B cell (primary cell): ENCODE data around the gene PTPRG. TPM values are rescaled to one million over a fixed set of nuclear protein-coding genes. Genes with fewer than 3 reads are reported as not detected.

Source experiments
- ATAC-seq: fragments of 200-7000 bp; cut with Tn5 transposase; one replicate; pipeline ENCODE4 v1.10.0; 2021; ENCODE audit warnings: low read depth, mild to moderate bottlenecking, moderate number of reproducible peaks, moderate library complexity
- CTCF ChIA-PET: fragments of 350-600 bp; sonication (Branson Sonifier 250); formaldehyde crosslinking; loops from one replicate; lab custom pipeline; 2021; ENCODE audit warnings: antibody characterized with exemption, inconsistent platforms; lab: Charles Lee
- POLR2A ChIA-PET: fragments of 350-600 bp; sonication (Branson Sonifier 250); formaldehyde crosslinking; loops from one replicate; lab custom pipeline; 2021; ENCODE audit warnings: antibody characterized with exemption; lab: Charles Lee
- DNase-seq: peaks from one replicate; pipeline ENCODE4 v3.0.0; 2013
- H2AFZ ChIP-seq: 2 replicates; pipeline ENCODE4 v1.6.1; 2012; ENCODE audit warnings: mild to moderate bottlenecking, low read depth, low read length; ENCODE audit not compliant: insufficient read depth, poor library complexity, severe bottlenecking
- H3K27ac ChIP-seq, 2 donors: 1 replicate in 1 of 2; 2 replicates in 1 of 2; pipeline ENCODE4 v1.5.1; 2012 to 2013; ENCODE audit warnings: low read length in 2 of 2, mild to moderate bottlenecking in 2 of 2, moderate library complexity in 1 of 2
- H3K27me3 ChIP-seq, 4 experiments: fragments of 200-600 bp in 1 of 4; sonication (generic) in 1 of 4; replicated peaks in 1 of 4; 1 replicate in 2 of 4; 2 replicates in 2 of 4; pipeline versions ENCODE4 v1.6.1 to v1.7.0; 2013 to 2016; ENCODE audit warnings: low read length in 3 of 4, mild to moderate bottlenecking in 2 of 4, mixed read lengths in 1 of 4, moderate library complexity in 1 of 4; ENCODE audit not compliant: insufficient read depth in 4 of 4, control insufficient read depth in 3 of 4; ENCODE audit errors: control extremely low read depth in 1 of 4
- H3K36me3 ChIP-seq, 2 experiments: replicated peaks in 1 of 2; 1 replicate in 1 of 2; 2 replicates in 1 of 2; pipeline versions ENCODE4 v1.6.1 to v1.7.1; 2013; ENCODE audit warnings: low read length in 1 of 2; ENCODE audit not compliant: insufficient read depth in 2 of 2, control insufficient read depth in 1 of 2; ENCODE audit errors: control extremely low read depth in 1 of 2, extremely low read depth in 1 of 2
- H3K4me1 ChIP-seq, 2 donors: fragments of 200-600 bp in 1 of 2; sonication (generic) in 1 of 2; 1 replicate in 1 of 2; 2 replicates in 1 of 2; pipeline versions ENCODE4 v1.5.1 to v1.6.1; 2013 to 2017; ENCODE audit warnings: low read length in 2 of 2; ENCODE audit not compliant: control insufficient read depth in 2 of 2, insufficient read depth in 2 of 2
- H3K4me2 ChIP-seq: replicated peaks from 2 replicates; pipeline ENCODE3; 2012; ENCODE audit warnings: mild to moderate bottlenecking, low read depth, low read length; ENCODE audit not compliant: poor library complexity, severe bottlenecking
- H3K4me3 ChIP-seq, 5 experiments: fragments of 200-600 bp in 1 of 5; sonication (generic) in 1 of 5; 1 replicate in 3 of 5; 2 replicates in 2 of 5; pipeline versions ENCODE4 v1.5.1 to v1.7.0; 2011 to 2016; ENCODE audit warnings: low read length in 4 of 5, mild to moderate bottlenecking in 4 of 5, low read depth in 2 of 5, control low read depth in 1 of 5, moderate library complexity in 1 of 5; ENCODE audit not compliant: insufficient read depth in 1 of 5; ENCODE audit errors: control extremely low read depth in 1 of 5, extremely low read depth in 1 of 5
- H3K79me2 ChIP-seq: fragments of 200-600 bp; sonication (generic); one replicate; pipeline ENCODE4 v1.6.0; 2016; ENCODE audit warnings: low read length; ENCODE audit not compliant: control insufficient read depth, insufficient read depth
- H3K9ac ChIP-seq: fragments of 200-600 bp; sonication (generic); 2 replicates; pipeline ENCODE4 v1.6.1; 2017; ENCODE audit warnings: mild to moderate bottlenecking, low read length, moderate library complexity
- H3K9me3 ChIP-seq, 3 donors: one replicate each; pipeline versions ENCODE4 v1.6.1 to v1.7.1; 2013; ENCODE audit warnings: low read length in 2 of 3; ENCODE audit not compliant: control insufficient read depth in 2 of 3, insufficient read depth in 1 of 3; ENCODE audit errors: control extremely low read depth in 1 of 3
- H4K20me1 ChIP-seq: 2 replicates; pipeline ENCODE4 v1.6.0; 2012; ENCODE audit warnings: mild to moderate bottlenecking, low read length; ENCODE audit not compliant: insufficient read depth, control insufficient read depth, poor library complexity, severe bottlenecking
- H3K27ac Mint-ChIP-seq: one replicate; pipeline ENCODE4 v1.8.0; 2021; ENCODE audit warnings: mixed read lengths
- H3K27me3 Mint-ChIP-seq: one replicate; pipeline ENCODE4 v1.8.0; 2021; ENCODE audit warnings: mixed read lengths
- H3K4me1 Mint-ChIP-seq: one replicate; pipeline ENCODE4 v1.8.0; 2021; ENCODE audit warnings: mixed read lengths
- H3K4me3 Mint-ChIP-seq: one replicate; pipeline ENCODE4 v1.8.0; 2021; ENCODE audit warnings: mixed read lengths
- H3K9me3 Mint-ChIP-seq: one replicate; pipeline ENCODE4 v1.8.0; 2022; ENCODE audit warnings: mixed read lengths; ENCODE audit not compliant: insufficient read depth
- CTCF ChIP-seq: fragments of 200-600 bp; IDR thresholded peaks from one replicate; pipeline ENCODE4 v1.8.0; 2022; ENCODE audit warnings: antibody characterized with exemption, mild to moderate bottlenecking
- EZH2 ChIP-seq: IDR thresholded peaks from 2 replicates; pipeline ENCODE4 v1.6.1; 2012; ENCODE audit warnings: borderline replicate concordance, low read depth, mild to moderate bottlenecking, moderate library complexity, low read length; ENCODE audit not compliant: insufficient read depth, poor library complexity, severe bottlenecking
- WGBS: methylation state at CpG from one replicate; pipeline ENCODE4 v1.1.5; 2013; ENCODE audit warnings: missing lambda C conversion rate; ENCODE audit not compliant: insufficient coverage; 5-methylcytosine and 5-hydroxymethylcytosine counted together
- intact Hi-C: fragments of 100-400 bp; cut with micrococcal nuclease; formaldehyde crosslinking; loops from one replicate; pipeline ENCODE4 v1.10.0; 2022
- polyA plus RNA-seq: library from polyadenylated mRNA; depleted of rRNA; stranded (reverse); fragments of >200 nt; gene quantifications from 2 replicates; pipeline ENCODE4 v1.2.3, GENCODE V29; 2012
- total RNA-seq, 2 donors: library from RNA; stranded (reverse); fragments of 120-200 nt in 1 of 2; gene quantifications; 1 replicate in 1 of 2; 2 replicates in 1 of 2; pipeline versions ENCODE4 v1.2.3 to v1.2.4, GENCODE V29; 2013 to 2022

Gene PTPRG
- total and polyA plus RNA-seq, 2 donors (not counting 1 experiment from before 2014, with no cell fraction given): 0.12 to 1.3 TPM

GRCh38 chr3:62109534-62109933, 548.2 kb downstream of the PTPRG start:
- TF ChIP-seq CTCF: no peak
- no peak for TF ChIP-seq EZH2
- Mint-ChIP-seq H3K27ac (no peak overlapping the region), H3K4me1 (no peaks in the 10 kb centered on the region), H3K9me3 (peaks cover 3% of the 10 kb centered on the region), H3K27me3 (no peaks in the 10 kb centered on the region), H3K4me3 (no peak overlapping the region)
- ChIA-PET POLR2A (no interaction called here), CTCF (no interaction called here)
- H3K4me3 ChIP-seq: no peak overlapping the region
- no peaks in the 10 kb centered on the region for H3K36me3 ChIP-seq
- 100% methylated on average over 1 of the region's 1 CpG for WGBS
- no peaks in the 10 kb centered on the region for H3K79me2 ChIP-seq
- DNase-seq: no peak
- H3K4me1 ChIP-seq: no peaks in the 10 kb centered on the region
- H3K4me2 ChIP-seq: no peak overlapping the region
- no peak for ATAC-seq
- no peaks in the 10 kb centered on the region for H4K20me1 ChIP-seq
- H3K27ac ChIP-seq: no peak overlapping the region
- no peak overlapping the region for H3K9ac ChIP-seq
- H3K27me3 ChIP-seq: no peaks in the 10 kb centered on the region
- intact Hi-C loops: no loop called here
- H3K9me3 ChIP-seq: peaks cover 0 to 3% (median 1%) of the 10 kb centered on the region in 3 donors
- no peak overlapping the region for H2AFZ ChIP-seq

- H3K27me3 ChIP-seq: no peaks in the 10 kb centered on the region
- no peak overlapping the region for H3K27ac ChIP-seq
- ChIA-PET POLR2A (no interaction called here), CTCF (no interaction called here)
- Mint-ChIP-seq H3K9me3 (peaks cover 3% of the 10 kb centered on the region), H3K4me3 (no peak overlapping the region), H3K4me1 (no peaks in the 10 kb centered on the region), H3K27ac (no peak overlapping the region), H3K27me3 (no peaks in the 10 kb centered on the region)
- H3K4me2 ChIP-seq: no peak overlapping the region
- H3K9ac ChIP-seq: no peak overlapping the region
- WGBS: no CpG with 5 or more reads among the region's 5 CpGs
- H3K4me3 ChIP-seq: no peak overlapping the region
- ATAC-seq (no peak), DNase-seq (no peak)
- H3K9me3 ChIP-seq: peaks cover 0 to 3% (median 1%) of the 10 kb centered on the region in 3 donors
- H2AFZ ChIP-seq: no peak overlapping the region
- intact Hi-C loops: no loop called here
- H3K36me3 ChIP-seq: no peaks in the 10 kb centered on the region
- no peak for TF ChIP-seq CTCF
- no peak for TF ChIP-seq EZH2
- no peaks in the 10 kb centered on the region for H3K4me1 ChIP-seq
- H4K20me1 ChIP-seq: no peaks in the 10 kb centered on the region
- H3K79me2 ChIP-seq: no peaks in the 10 kb centered on the region
Observed at GRCh38 chr3:62110443-62111225, 549.3 kb downstream of the PTPRG start.
